ENCODE results near the gene RAD51B. TPM values are rescaled to one million over a fixed set of nuclear protein-coding genes. Genes with fewer than 3 reads are reported as not detected.
"Not testable (repeated sequence)": the region's sequence is repeated elsewhere in the genome, so short reads cannot be mapped to it uniquely, and the experiment has no call there.

Gene RAD51B
- total and polyA plus RNA-seq, 2 donors (not counting 1 experiment from before 2014, with no cell fraction given), result 4.6 to 16.3 TPM

GRCh38 chr14:68099495-68100045, 280.0 kb downstream of the RAD51B start:
- H3K27me3 ChIP-seq (ENCODE audit: control insufficient read depth, insufficient read depth, low read length), result no peaks in the 10 kb centered on the region
- H3K4me1 ChIP-seq (ENCODE audit: control insufficient read depth, extremely low read depth, insufficient read depth, low read length), result peaks cover 2% of the 10 kb centered on the region
- no peak overlapping the region for H2AFZ ChIP-seq (ENCODE audit: low read length)
- H3K4me3 ChIP-seq (replicated peaks in 1 of 4; ENCODE audit: control extremely low read depth in 1 of 4, insufficient read depth in 1 of 4, low read depth in 3 of 4, low read length in 4 of 4), result no peak overlapping the region
- H3K9ac ChIP-seq (ENCODE audit: insufficient read depth, low read length), result no peak overlapping the region
- H3K79me2 ChIP-seq (ENCODE audit: control insufficient read depth, insufficient read depth, low read length), result no peaks in the 10 kb centered on the region
- no peak overlapping the region for H3K27ac ChIP-seq (ENCODE audit: insufficient read depth, low read length)
- TF ChIP-seq EZH2 (IDR thresholded peaks at IDR 0.05; ENCODE audit: low read length, missing control alignments) (no peak), CTCF (conservative IDR thresholded peaks at IDR 0.05 in 1 of 2, IDR thresholded peaks at IDR 0.05 in 1 of 2; ENCODE audit: low read depth in 1 of 2, low read length in 2 of 2) (no peak)
- H3K4me2 ChIP-seq (ENCODE audit: extremely low read depth, insufficient read depth, low read length), result no peak overlapping the region
- no peaks in the 10 kb centered on the region for H3K36me3 ChIP-seq (ENCODE audit: control insufficient read depth, insufficient read depth, low read length)
- peak; percentile 54 to 81 for DNase-seq (ENCODE audit: low read depth in 2 of 2)
- no peaks in the 10 kb centered on the region for H4K20me1 ChIP-seq (ENCODE audit: control insufficient read depth, extremely low read depth, insufficient read depth, low read length)
- H3K9me3 ChIP-seq (ENCODE audit: control insufficient read depth, insufficient read depth, low read depth, low read length), result no peaks in the 10 kb centered on the region

- H4K20me1 ChIP-seq (ENCODE audit: control insufficient read depth, extremely low read depth, insufficient read depth, low read length); H3K27ac ChIP-seq (ENCODE audit: insufficient read depth, low read length); H3K36me3 ChIP-seq (ENCODE audit: control insufficient read depth, insufficient read depth, low read length); H3K9me3 ChIP-seq (ENCODE audit: control insufficient read depth, insufficient read depth, low read depth, low read length); H3K4me1 ChIP-seq (ENCODE audit: control insufficient read depth, extremely low read depth, insufficient read depth, low read length); H3K9ac ChIP-seq (ENCODE audit: insufficient read depth, low read length); H3K27me3 ChIP-seq (ENCODE audit: control insufficient read depth, insufficient read depth, low read length); H3K4me2 ChIP-seq (ENCODE audit: extremely low read depth, insufficient read depth, low read length); H3K79me2 ChIP-seq (ENCODE audit: control insufficient read depth, insufficient read depth, low read length); DNase-seq (ENCODE audit: low read depth in 2 of 2); H2AFZ ChIP-seq (ENCODE audit: low read length); H3K4me3 ChIP-seq (replicated peaks in 1 of 4; ENCODE audit: control extremely low read depth in 1 of 4, insufficient read depth in 1 of 4, low read depth in 3 of 4, low read length in 4 of 4): not testable (repeated sequence)
These were observed 282.2 kb downstream of the RAD51B start for GRCh38 chr14:68101715-68102301.

GRCh38 chr14:68103853-68104252, 284.3 kb downstream of the RAD51B start:
- no peak overlapping the region for H3K27ac ChIP-seq (ENCODE audit: insufficient read depth, low read length)
- H2AFZ ChIP-seq (ENCODE audit: low read length), result no peak overlapping the region
- H3K4me2 ChIP-seq (ENCODE audit: extremely low read depth, insufficient read depth, low read length), result no peak overlapping the region
- H4K20me1 ChIP-seq (ENCODE audit: control insufficient read depth, extremely low read depth, insufficient read depth, low read length), result no peaks in the 10 kb centered on the region
- no peaks in the 10 kb centered on the region for H3K27me3 ChIP-seq (ENCODE audit: control insufficient read depth, insufficient read depth, low read length)
- no peaks in the 10 kb centered on the region for H3K79me2 ChIP-seq (ENCODE audit: control insufficient read depth, insufficient read depth, low read length)
- no peak overlapping the region for H3K4me3 ChIP-seq (replicated peaks in 1 of 4; ENCODE audit: control extremely low read depth in 1 of 4, insufficient read depth in 1 of 4, low read depth in 3 of 4, low read length in 4 of 4)
- no peaks in the 10 kb centered on the region for H3K9me3 ChIP-seq (ENCODE audit: control insufficient read depth, insufficient read depth, low read depth, low read length)
- H3K9ac ChIP-seq (ENCODE audit: insufficient read depth, low read length), result no peak overlapping the region
- peaks cover 2% of the 10 kb centered on the region for H3K4me1 ChIP-seq (ENCODE audit: control insufficient read depth, extremely low read depth, insufficient read depth, low read length)
- peak in 1 of 2 donors; percentile 34 for DNase-seq (ENCODE audit: low read depth in 2 of 2)
- H3K36me3 ChIP-seq (ENCODE audit: control insufficient read depth, insufficient read depth, low read length), result no peaks in the 10 kb centered on the region
- no peak for TF ChIP-seq EZH2 (IDR thresholded peaks at IDR 0.05; ENCODE audit: low read length, missing control alignments)
- no peak for TF ChIP-seq CTCF (conservative IDR thresholded peaks at IDR 0.05 in 1 of 2, IDR thresholded peaks at IDR 0.05 in 1 of 2; ENCODE audit: low read depth in 1 of 2, low read length in 2 of 2)
